GM21786 (cell line): ENCODE measurements around the gene TECTB.

Source experiments
- ATAC-seq: cut with Tn5 transposase; IDR thresholded peaks from one replicate; pipeline ENCODE4 v1.9.1; 2021; ENCODE audit not compliant: unreplicated experiment

TECTB gene

GRCh38 chr10:112271982-112272381, 11.2 kb upstream of the TECTB start:
- no peak for ATAC-seq

DNA sequence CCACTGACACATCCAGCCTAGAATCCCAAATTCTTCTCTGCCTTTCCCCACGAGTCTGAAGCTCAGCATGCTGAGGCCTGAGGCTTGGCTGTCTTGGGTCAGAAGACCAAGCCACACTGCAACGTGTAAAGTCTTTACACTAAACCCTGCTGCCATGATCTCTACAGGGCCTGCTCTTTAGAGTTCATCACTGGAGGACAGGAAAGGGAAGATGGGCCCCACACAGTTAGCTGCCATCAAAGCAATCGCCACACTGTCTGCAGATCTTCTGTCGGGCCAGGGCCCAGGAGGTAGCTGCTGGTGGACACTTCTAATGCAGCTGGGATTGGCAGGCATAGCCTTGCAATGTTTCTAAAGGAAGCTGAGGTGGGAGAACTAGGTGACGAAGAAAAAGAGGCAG, 8.4 kb upstream of the TECTB start:
- no peak for ATAC-seq

- ATAC-seq = no peak
Measured at GRCh38 chr10:112275512-112276245, 7.5 kb upstream of the TECTB start.

DNA sequence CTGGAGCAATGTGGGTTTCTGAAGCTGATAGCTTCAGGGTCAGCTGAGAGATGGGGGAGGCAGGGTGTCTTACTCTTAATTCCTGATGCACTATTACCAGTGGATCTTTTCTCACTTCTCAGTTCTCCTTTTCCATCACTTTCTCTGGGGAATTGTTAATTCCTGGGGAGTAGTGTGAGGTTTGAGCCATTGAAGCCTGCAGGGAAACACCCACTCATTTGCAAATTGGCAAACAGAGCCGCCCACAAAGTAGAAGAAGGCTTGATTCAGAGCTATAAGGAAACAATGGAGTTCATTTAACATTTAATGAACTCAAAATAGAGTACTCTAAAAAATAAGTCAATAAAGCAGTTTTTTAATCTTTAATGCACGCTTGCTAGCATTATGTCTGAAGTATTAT, 4.3 kb upstream of the TECTB start:
- no peak for ATAC-seq

GRCh38 chr10:112279433-112279832, 3.8 kb upstream of the TECTB start:
- ATAC-seq = no peak

DNA sequence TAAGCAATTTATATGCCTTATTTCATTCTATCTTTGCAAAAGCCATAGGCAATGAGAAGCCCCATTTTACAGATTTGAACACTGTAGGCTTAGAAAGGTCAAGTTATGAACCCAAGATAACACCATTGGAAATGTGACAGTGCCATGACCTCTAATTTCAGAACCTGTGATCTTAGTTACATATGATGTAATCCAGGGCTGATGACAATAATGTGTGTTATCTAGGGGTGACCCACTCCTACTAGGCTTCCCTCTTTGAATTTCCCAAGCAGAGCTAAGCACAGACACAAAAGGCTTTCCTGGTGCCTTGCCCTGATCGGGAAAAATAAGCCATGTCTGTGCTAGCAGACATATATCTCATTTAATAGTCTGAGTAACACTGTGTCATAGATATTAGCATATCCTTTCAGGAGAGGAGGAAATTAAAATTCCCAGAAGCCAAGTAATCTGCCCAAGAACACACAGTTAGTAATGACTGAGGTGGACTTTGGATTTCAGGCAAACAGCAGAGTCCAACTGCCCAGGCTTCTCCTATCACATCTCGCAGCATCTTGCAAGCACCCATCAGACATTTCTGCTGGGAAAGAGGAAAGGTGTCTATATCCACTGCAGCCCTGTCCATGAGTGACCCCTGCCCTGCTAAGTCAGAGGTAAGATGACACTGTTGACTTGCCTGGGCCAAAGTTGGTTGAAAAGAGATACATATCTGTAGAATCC, 2.8 kb upstream of the TECTB start:
- ATAC-seq = no peak

DNA sequence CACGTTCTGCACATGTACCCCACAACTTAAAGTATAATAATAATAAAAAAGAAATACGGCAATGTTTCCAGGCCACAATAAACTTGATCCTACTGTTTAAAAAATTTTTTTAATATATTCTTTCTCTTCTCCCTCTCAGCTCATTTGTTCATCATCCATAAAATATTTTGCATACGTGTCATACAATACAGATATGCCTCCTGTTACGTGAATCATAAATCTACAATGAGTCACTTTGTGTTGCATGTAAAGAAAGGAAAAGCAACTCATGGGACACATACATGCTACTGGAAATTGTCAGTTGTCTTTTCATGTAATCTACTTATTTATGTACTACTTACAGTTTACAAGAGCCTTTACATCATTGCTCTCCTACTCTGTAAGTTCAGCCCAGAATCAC, 1.1 kb upstream of the TECTB start:
- no peak for ATAC-seq

GRCh38 chr10:112286837-112287818, 3.9 kb downstream of the TECTB start:
- no peak for ATAC-seq

GRCh38 chr10:112287844-112288243, 4.6 kb downstream of the TECTB start:
- no peak for ATAC-seq

DNA sequence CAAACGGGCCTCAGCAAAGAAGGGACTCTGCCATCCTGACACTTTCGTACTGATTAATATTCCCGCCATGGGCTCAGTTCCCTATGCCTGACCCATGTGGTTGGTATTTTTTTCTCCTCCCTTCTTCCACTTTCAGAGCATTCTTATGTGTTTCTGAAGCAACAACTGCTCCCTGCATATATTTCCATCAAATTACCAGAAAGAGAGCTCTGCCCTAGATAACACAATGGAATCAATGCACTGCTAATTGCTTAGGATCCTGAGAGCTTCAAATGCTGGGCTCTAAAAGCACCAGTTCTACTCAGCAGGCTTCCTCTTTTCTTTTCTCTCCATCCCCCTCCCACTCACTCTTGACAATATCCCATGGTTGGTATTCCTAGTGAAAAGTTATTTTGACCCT, 5.3 kb downstream of the TECTB start:
- ATAC-seq = no peak

DNA sequence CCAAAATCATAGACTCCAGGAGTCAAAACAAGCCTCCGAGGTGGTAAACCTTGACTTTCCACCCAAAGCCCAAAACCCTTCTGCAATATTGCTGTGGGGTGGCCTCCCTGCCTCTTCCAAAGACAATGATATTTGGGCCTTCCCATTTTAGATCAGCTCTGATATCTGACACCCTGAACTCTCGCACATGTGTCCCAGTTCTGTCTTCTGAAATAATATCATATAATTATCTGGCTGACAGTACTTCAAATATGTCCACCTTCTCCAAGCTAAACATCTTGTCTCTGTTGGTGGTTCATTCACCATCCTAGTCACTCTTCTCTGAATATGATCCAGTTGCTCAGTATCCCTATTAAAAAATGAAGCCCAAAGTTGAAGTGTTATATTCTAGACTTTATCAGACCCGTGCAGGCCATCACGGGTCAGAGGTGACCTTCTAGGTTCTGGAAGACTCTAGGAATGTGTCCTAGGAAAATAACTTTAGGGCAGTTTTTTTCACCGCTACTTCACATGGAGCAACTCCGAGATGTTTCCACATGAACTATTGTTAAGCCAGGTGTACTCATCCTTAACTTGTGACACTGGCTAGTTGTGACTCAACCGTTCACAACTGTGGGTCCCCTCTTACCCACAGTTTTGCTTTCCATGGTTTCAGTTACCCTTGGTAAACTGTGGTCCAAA, 6.3 kb downstream of the TECTB start:
- ATAC-seq = no peak

DNA sequence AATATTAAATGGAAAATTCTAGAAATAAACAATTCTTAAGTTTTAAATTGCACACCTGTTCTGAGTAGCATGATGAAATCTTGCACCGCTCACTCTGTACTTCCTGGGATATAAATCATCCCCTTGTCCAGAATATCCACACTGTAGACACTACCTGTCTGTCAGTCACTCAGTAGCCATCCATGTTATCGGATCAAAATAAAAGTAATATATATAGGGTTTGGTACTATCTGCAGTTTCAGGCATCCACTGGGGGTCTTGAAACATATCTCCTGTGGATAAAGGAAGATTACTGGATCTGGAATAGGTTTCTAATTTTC, 6.8 kb downstream of the TECTB start:
- no peak for ATAC-seq

DNA sequence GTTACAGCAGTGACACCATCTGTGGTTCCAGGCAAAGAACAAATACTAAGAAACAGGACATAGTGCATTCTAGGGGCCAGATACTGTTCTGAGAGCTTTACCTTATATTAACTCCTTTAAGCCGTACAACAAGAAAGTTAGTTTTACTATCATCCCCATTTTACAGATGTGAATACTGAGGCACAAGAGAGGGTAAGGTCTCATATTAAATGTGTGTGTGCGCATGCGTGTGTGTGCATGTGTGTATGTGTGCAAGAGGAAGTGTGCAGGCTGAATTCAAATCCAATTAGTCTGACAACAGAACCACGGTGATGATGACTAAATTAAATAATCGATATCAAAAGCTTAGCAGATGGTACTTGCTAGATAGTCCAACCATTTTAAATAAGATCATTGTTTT, 11.0 kb downstream of the TECTB start:
- no peak for ATAC-seq

DNA sequence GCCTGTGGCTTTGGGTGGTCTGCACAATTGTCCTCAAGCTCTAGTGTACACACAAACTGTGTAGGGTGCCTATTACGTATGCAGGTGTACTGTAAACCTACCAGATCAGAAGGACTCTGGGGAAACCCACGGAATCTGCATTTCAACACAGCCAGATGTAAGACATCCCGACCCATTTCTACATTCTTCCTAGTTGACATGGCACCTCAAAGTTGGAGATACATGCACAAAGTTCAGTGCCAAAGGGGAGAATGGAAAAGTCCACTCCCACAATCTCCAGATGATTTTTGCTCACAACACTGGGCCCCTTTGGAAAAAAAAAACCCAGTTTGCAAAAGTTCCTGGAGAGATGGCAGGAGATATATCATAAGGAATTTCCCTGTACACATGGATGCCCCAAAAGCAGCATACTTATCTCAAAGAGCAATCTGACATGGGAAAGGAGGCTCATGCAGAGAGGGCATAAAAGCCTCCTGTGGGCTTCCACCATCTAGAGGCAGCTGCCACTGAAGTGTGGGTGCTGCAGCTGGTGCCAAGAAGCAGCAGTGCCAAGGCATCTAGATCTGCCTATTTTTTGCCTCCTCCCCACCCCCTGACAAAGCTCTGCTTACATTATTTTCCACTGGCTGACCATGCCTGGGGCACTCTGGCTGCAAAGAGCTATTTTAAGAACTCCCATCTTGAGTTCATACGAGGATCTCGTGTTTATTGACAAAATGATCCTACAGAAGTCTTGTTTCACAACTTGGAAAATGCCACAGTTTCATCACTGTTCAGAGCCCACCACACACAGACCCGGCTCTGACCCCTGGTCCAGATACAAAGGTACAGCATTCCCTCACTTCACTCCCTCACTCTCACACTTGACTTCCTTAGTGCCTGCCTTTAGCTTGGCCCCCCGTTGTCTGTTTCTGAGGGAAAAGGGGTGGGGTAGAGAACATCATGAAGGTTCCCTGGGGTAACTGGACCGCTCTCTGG, 12.9 kb downstream of the TECTB start:
- ATAC-seq = no peak

DNA sequence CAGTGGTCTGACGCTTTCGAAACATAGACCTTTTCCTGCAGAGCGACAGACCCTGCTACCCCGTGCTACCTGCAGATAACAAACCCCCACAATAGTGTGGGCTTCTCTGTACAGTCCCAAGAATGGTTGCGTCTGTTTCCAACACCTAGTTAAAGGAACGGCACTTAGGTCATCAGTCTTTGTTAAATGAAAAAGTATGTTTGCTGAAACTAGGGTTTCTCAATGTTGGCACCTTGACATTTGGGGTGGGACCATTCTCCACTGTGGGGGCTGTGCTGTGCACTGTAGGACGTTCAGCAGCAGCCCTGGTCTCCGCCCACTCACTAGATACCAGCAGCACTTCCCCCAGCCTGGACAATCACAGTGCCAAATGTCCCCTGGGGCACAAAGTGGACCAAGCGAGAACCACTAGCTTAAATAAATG, 13.7 kb downstream of the TECTB start:
- ATAC-seq = no peak

DNA sequence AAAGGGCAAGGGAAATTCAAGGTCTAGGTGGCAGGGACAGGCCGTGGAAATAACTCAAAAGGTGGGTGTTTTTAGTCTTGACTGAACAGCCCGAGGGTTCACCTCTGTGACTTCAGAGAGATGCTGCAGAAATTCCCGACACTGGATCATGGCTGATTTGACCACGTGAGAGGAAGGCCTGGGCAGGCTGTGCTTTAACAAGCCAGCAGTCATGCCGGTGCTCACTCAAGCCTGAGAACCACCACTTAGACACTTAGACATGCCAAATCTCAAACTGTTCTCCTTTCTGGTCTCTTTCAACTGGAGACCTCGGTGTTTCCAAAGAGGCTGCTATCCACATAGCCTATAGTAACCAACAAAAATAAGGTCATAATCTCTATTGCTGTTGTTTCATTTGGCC, 15.4 kb downstream of the TECTB start:
- no peak for ATAC-seq

GRCh38 chr10:112299456-112299855, 16.3 kb downstream of the TECTB start:
- ATAC-seq = no peak

DNA sequence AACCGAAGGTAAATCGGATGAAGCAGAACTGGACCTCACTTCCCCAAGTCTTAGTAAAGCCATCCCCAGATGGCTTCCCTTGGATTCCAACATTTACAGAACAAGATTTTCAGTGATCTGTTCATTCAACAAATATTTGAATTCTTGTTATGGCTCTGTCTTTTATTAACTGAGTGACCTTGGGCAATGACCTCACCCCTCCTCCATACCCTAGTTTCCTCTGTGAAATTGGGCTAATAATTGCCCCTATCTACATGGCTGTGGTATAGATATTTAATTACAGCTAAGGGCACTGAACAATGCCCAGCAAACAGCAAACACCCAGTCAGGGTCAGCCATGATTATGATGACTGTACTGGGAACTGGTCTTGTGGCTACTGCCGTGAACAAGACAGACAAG, 19.1 kb downstream of the TECTB start:
- no peak for ATAC-seq

DNA sequence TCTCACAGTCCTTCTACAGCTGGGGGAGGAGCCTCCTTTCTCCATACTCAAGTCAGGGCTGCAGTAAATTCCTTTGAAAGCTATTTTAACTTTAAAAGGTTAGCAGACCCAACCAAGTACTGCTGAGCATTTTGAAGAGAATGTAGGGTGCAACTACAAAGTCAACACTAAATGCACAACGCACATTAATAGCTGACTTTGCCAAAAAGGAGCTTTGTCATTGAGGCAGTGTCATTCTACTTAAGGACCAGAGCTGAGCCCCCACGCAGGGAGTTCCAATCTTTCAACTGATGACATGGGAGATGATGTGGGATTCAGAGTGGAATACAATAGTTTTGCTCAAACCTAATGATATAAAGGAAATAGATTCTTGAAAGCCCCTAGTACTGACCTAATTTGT, 20.3 kb downstream of the TECTB start:
- no peak for ATAC-seq

GRCh38 chr10:112304267-112304859, 21.2 kb downstream of the TECTB start:
- no peak for ATAC-seq
